Body of pancreas (tissue), 4 donors: Measurements from ENCODE around the gene HCRT. TPM values are rescaled to one million over a fixed set of nuclear protein-coding genes. Genes with fewer than 3 reads are reported as not detected.
"Not testable (repeated sequence)": the region's sequence is repeated elsewhere in the genome, so short reads cannot be mapped to it uniquely, and the experiment has no call there.

Experiments used
- ATAC-seq: fragments of 150-250 bp; one replicate; pipeline ENCODE4 v1.9.1; 2016
- DNase-seq, 4 donors: peaks; one replicate each; pipeline ENCODE4 v3.0.0-alpha.2; 2019
- H3K27ac ChIP-seq, 4 donors: fragments of 200-600 bp; sonication (generic); 1 replicate in 3 of 4; 2 replicates in 1 of 4; pipeline versions ENCODE4 v1.5.1 to v1.6.1; 2016 to 2019; ENCODE audit warnings: mild to moderate bottlenecking in 1 of 4, mixed read lengths in 1 of 4, moderate library complexity in 1 of 4
- H3K27me3 ChIP-seq, 2 donors: fragments of 200-600 bp; sonication (generic); one replicate each; pipeline ENCODE4 v1.6.0; 2016; ENCODE audit warnings: mild to moderate bottlenecking in 1 of 2
- H3K36me3 ChIP-seq, 2 donors: fragments of 200-600 bp; sonication (generic); replicated peaks in 1 of 2; 2 replicates each; pipeline ENCODE4 v1.5.1; 2016; ENCODE audit warnings: low read depth in 2 of 2; ENCODE audit not compliant: insufficient read depth in 1 of 2
- H3K4me1 ChIP-seq: fragments of 200-600 bp; sonication (generic); one replicate; pipeline ENCODE4 v1.6.0; 2016
- H3K4me3 ChIP-seq, 2 donors: fragments of 200-600 bp; sonication (generic); 1 replicate in 1 of 2; 2 replicates in 1 of 2; pipeline ENCODE4 v1.5.1; 2016 to 2019
- H3K9me3 ChIP-seq, 3 donors: fragments of 200-600 bp; sonication (generic); 1 replicate in 2 of 3; 2 replicates in 1 of 3; pipeline ENCODE4 v1.5.1; 2016
- POLR2A ChIP-seq, 3 donors: fragments of 450-650 bp; IDR thresholded peaks; one replicate each; pipeline ENCODE4 v1.6.1; 2016; ENCODE audit warnings: antibody characterized with exemption in 3 of 3, mild to moderate bottlenecking in 2 of 3
- WGBS, 2 donors: methylation state at CpG; one replicate each; pipeline ENCODE4 v1.1.5; 2017; 5-methylcytosine and 5-hydroxymethylcytosine counted together
- intact Hi-C: fragments of 100-400 bp; cut with DNase I; formaldehyde crosslinking; loops from one replicate; pipeline ENCODE4 v1.15.1; 2023
- total RNA-seq, 2 donors: library from RNA; depleted of rRNA; stranded (reverse); fragments of >200 nt; gene quantifications; one replicate each; pipeline ENCODE4 v1.1.0, GENCODE V29; 2016
- TF ChIP-seq, protein P1 (sequence below), 7 experiments: fragments of 450-650 bp in 4 of 7; fragments of 200-600 bp in 3 of 7; sonication (generic) in 3 of 7; IDR thresholded peaks; one replicate each; pipeline ENCODE4 v1.5.1; 2016 to 2019; ENCODE audit warnings: antibody characterized with exemption in 7 of 7

Gene HCRT
- total RNA-seq, 2 donors from 2014 or later: not detected

DNA sequence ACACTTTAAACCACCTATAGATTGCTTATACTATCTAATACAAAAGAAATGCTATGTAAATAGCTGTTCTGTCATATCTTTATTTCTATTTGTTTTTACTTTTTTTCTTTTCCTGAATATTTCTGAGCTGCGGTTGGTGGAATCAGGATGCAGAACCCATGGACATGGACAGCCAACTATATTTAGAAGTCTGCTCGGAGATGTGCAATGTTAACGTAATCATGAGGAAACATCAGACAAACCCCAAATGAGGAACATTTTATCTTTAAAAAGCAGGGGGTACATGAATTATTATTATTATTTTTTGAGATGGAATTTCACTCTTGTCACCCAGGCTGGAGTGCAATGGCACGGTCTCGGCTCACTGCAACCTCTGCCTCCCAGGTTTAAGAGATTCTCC lies 40.4 kb upstream of the HCRT start:
- intact Hi-C loops: no loop called here
- peaks cover 2 to 5% of the 10 kb centered on the region in 2 donors for H3K36me3 ChIP-seq
- no peak overlapping the region for H3K27ac ChIP-seq
- no peaks in the 10 kb centered on the region for H3K27me3 ChIP-seq
- 83 to 94% methylated on average over 5 of the region's 5 CpGs for WGBS, 2 donors
- no peak for ATAC-seq
- no peaks in the 10 kb centered on the region for H3K4me1 ChIP-seq
- DNase-seq: no peak
- H3K4me3 ChIP-seq: no peak overlapping the region
- no peaks in the 10 kb centered on the region for H3K9me3 ChIP-seq
- TF ChIP-seq, protein P1, sequence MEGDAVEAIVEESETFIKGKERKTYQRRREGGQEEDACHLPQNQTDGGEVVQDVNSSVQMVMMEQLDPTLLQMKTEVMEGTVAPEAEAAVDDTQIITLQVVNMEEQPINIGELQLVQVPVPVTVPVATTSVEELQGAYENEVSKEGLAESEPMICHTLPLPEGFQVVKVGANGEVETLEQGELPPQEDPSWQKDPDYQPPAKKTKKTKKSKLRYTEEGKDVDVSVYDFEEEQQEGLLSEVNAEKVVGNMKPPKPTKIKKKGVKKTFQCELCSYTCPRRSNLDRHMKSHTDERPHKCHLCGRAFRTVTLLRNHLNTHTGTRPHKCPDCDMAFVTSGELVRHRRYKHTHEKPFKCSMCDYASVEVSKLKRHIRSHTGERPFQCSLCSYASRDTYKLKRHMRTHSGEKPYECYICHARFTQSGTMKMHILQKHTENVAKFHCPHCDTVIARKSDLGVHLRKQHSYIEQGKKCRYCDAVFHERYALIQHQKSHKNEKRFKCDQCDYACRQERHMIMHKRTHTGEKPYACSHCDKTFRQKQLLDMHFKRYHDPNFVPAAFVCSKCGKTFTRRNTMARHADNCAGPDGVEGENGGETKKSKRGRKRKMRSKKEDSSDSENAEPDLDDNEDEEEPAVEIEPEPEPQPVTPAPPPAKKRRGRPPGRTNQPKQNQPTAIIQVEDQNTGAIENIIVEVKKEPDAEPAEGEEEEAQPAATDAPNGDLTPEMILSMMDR (IDR thresholded peaks at IDR 0.05): no peak
- no peak for TF ChIP-seq POLR2A (IDR thresholded peaks at IDR 0.05)

- DNase-seq (no peak), ATAC-seq (no peak)
- peaks cover 2 to 5% of the 10 kb centered on the region in 2 donors for H3K36me3 ChIP-seq
- H3K27me3 ChIP-seq: no peaks in the 10 kb centered on the region
- 94% methylated on average over 6 of the region's 6 CpGs for WGBS, 2 donors
- H3K9me3 ChIP-seq: no peaks in the 10 kb centered on the region
- intact Hi-C loops: no loop called here
- no peak for TF ChIP-seq POLR2A (IDR thresholded peaks at IDR 0.05)
- TF ChIP-seq, protein P1 (IDR thresholded peaks at IDR 0.05): no peak
- H3K4me3 ChIP-seq: no peak overlapping the region
- H3K4me1 ChIP-seq: no peaks in the 10 kb centered on the region
- H3K27ac ChIP-seq: no peak overlapping the region
Observed at GRCh38 chr17:42224651-42225050, 39.4 kb upstream of the HCRT start.

DNA sequence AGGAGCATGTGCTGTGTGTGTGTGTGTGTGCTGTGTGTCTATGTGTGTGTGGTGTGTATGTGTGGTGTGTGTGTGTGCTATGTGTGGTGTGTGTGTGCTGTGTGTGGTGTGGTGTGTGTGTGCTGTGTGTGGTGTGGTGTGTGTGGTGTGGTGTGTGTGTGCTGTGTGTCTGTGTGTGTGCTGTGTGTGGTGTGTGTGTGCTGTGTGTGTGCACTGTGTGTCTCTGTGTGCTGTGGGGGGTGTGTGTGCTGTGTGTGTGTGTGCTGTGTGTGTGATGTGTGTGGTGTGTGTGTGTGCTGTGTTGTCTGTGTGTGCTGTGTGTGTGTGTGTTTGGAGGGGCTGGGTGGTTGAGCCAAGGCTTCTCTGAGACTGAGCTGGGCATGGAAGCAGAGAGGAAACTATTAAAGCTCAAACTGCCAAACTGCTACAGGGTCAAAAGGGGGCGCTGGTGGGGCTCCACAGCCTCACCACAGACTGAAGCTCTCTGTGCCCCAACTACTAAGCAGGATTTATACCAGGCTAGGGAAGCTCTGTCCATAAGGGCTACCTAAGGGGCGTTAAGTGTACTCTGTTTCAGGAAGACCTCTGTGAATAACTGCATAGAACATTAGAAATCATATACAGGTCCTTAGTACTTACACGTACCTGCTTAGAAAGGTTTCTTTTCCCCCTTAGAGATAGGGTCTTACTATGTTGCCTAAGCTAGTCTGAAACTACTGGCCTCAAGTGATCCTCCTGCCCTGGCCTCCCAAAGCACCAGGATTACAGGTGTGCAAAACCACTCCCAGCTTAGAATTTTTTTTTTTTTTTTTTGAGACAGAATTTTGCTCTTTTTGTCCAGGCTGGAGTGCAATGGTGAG lies 36.9 kb upstream of the HCRT start:
- ATAC-seq: peak; percentile 67
- WGBS, 2 donors: 51 to 58% methylated on average over 3 of the region's 3 CpGs
- DNase-seq: peak; percentile 30 to 62 (median 44)

GRCh38 chr17:42219280-42219679 lies 34.0 kb upstream of the HCRT start:
- peaks cover 5 to 11% of the 10 kb centered on the region in 2 donors for H3K36me3 ChIP-seq
- DNase-seq, H3K4me1 ChIP-seq, H3K27ac ChIP-seq, ATAC-seq, H3K27me3 ChIP-seq, H3K9me3 ChIP-seq, intact Hi-C loops, H3K4me3 ChIP-seq: not testable (repeated sequence)
- WGBS, 2 donors: 80% methylated on average over 1 of the region's 17 CpGs; no CpG with 5 or more reads in 1 of the 2 donors

More for the DNA sequence above, 36.9 kb upstream of the HCRT start:
- TF ChIP-seq, protein P1 (IDR thresholded peaks at IDR 0.05): peak in 6 of 7 experiments; percentile 22 to 57 (median 39)
- TF ChIP-seq POLR2A (IDR thresholded peaks at IDR 0.05): no peak
- intact Hi-C loops: no loop called here
- Histone ChIP-seq H3K27me3 (no peaks in the 10 kb centered on the region), H3K4me3 (no peak overlapping the region), H3K4me1 (no peaks in the 10 kb centered on the region), H3K9me3 (no peaks in the 10 kb centered on the region), H3K27ac (no peak overlapping the region), H3K36me3 (peaks cover 4 to 5% of the 10 kb centered on the region in 2 donors)

DNA sequence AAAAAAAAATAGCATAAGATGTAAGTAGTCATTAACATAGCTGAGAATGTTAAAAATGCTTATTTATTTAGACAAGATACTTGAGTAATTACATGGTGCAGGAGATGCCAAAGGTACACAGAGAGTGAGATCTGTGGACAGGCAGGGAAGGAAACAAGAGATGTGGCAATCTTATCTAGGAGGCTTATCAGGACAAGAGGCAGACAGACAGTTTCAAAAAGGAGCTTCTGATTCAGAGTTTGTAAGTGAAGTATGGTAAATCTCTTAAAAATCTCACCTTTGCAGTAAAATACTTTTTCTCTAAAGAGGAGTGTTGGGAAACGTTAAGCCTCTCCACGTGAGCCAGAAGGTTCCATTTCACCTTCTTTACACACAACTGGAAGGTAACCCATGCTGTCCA lies 28.9 kb upstream of the HCRT start:
- Histone ChIP-seq H3K27ac (no peak overlapping the region), H3K9me3 (no peaks in the 10 kb centered on the region), H3K4me3 (no peak overlapping the region), H3K36me3 (peaks cover 7 to 12% of the 10 kb centered on the region in 2 donors), H3K4me1 (peaks cover 28% of the 10 kb centered on the region), H3K27me3 (no peaks in the 10 kb centered on the region)
- DNase-seq (no peak), ATAC-seq (no peak)
- TF ChIP-seq POLR2A (IDR thresholded peaks at IDR 0.05): no peak
- TF ChIP-seq, protein P1 (IDR thresholded peaks at IDR 0.05): no peak
- intact Hi-C loops: no loop called here
- WGBS, 2 donors: 79 to 93% methylated on average over 2 of the region's 2 CpGs
